Fibroblast of the conjunctiva (primary cell): Measurements from ENCODE around the gene SMCP.

Experiments
- DNase-seq: peaks from one replicate; pipeline ENCODE4 v3.0.0-alpha.2; 2010; ENCODE audit warnings: low read depth

The SMCP gene

DNA sequence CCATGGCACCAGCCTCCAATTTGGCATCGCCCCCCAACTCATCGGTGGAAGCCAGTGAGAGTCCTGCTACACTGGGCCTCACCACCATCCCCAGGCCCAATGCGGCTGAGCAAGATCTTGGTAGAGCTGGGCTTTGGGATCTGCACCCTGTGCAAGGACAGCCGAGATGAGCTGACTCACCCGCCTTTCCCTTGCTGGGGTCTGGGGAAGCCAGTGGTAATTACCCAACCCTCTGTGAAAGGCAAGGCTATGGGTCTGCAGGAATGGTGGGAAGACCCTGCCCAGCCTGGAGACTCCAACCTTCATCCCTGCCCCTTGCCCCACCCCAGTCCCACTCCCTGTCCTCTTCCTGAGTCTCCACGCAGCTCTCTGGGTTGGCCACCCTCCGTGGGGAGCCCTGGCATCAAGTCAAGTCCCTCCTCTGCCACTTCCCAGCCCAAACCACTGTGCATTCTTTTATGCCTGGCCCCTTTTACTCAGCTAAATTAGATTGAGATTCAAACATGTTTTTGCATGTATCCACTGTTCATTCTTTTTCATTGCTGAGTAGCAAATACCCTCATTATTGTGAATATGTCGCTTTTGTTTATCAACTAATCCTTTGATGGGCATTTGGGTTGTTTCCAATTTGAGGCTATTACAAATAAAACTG lies 8.8 kb downstream of the SMCP start:
- DNase-seq, result no peak

DNA sequence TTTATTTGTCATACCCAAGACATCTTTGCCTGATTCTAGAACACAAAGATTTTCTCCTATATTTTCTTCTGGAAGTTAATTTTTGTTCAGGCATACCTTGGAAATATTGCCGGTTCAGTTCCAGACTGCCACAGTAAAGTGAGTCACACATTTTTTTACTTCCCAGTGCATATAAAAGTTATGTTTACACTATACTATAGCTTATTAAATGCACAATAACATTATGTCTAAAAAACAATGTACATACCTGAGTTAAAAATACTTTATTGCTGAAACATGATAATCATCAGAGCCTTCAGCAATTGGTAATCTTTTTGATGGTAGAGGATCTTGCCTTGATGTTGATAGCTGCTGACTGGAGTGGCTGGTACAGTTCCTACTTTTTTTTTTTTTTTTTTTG lies 10.0 kb downstream of the SMCP start:
- DNase-seq, result no peak

DNA sequence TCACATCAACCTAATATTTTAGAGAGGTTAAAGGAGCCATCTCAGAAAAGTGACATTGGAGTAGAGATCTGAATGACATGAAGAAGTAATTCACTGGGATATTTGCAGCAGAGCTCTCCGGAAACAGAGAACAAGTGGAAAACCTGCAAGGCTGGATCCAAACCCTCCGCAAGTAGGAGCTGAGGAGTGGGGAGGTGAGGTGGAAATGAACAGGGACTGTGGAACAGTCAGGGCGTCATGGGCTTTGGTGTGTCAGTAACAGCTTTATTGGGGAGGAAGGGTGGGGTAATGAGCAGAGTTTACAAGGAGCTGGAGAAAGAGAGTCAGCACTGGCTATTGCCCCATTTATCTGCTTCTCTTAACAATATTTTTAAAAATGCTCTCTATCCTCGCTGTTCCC lies 20.9 kb downstream of the SMCP start:
- DNase-seq, result no peak

DNA sequence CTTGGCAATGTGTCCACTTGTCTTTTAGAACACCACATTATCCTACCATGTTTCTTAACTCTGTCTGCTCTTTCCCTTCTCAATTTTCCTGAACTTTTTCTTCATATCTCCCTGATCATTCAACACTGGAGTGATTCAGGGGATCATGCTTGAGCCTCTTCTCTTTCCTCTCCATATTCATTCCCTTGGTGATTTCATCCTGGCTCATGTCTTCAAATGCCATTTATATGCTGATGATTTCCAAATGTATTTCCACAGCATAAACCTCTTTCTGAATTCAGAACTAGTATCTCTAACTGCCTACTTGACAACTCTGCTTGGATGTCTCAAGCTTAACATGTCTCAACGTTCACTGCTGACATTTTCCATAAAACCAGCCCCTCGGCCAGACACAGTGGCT lies 21.8 kb downstream of the SMCP start:
- DNase-seq, result no peak

DNA sequence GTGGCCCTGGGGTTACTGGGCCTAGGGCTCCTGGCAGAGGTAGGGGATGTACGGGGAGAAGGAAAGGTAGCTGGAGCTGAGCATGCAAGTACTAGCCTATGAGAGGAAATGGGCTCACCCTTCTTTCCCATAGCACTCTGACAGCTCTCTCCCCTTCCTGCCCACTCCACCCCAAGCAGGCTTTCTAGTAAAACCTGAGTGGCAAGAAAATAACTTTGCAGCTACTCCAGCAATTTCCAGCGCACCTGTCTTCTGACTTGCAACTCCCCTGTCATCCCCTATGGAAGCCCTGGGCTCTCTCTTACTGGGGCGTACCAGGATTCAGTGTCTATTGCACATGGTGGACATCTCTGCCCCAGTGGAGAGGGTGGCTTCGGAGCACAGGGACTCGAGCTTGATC lies 23.5 kb downstream of the SMCP start:
- DNase-seq, result no peak

DNA sequence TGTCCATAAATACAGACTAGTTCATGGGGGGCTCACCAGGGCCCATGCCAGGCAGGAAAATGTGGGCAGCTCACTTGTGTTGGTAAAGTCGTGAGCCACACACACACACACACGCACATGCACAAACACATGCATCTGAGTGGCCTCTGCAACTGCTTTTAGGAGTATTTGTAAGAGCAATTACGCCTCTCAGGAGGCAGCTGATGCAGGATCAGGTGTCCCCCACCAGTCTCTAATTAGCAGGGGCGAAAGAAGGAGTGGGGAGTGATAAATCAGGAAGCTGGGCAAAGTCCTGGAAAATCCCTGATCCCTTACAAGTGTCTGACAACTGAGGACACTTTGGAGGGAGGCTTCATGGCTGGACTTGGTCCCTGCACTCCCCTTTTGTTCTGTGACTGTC lies 24.5 kb downstream of the SMCP start:
- no peak for DNase-seq

DNA sequence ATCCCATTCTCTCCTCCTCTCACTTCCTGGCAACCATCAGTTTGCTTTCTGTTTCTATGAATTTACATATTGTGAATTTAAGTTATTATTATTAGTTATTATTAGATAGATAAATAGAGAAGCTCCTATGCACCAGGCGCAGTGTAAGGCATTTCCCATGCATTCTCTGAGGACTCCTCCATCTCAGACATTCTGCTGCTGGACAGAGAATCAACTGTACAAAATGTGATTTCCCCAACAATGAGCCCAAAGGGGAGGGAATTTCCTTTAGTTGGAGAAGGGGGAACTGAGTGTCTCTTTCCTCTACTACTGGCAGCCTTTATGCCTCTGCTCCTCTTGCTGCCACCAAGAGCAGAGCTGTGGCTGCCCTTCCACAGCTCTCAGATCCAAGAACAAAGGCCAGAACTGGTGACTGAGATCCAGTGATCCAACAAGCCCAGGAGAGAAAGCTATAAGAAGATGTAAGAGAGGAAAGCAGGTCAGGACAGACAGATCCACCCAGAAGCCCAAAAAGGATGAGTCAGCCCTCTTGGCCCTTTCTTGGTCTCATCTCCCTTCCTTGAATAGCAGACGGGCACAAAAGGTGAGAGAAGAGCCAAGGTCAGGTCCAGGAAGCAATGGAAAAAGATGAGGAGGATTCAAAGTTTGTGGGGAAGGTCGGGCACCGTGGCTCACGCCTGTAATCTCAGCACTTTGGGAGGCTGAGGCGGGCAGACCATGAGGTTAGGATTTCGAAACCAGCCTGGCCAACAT lies 26.7 kb downstream of the SMCP start:
- no peak for DNase-seq

DNA sequence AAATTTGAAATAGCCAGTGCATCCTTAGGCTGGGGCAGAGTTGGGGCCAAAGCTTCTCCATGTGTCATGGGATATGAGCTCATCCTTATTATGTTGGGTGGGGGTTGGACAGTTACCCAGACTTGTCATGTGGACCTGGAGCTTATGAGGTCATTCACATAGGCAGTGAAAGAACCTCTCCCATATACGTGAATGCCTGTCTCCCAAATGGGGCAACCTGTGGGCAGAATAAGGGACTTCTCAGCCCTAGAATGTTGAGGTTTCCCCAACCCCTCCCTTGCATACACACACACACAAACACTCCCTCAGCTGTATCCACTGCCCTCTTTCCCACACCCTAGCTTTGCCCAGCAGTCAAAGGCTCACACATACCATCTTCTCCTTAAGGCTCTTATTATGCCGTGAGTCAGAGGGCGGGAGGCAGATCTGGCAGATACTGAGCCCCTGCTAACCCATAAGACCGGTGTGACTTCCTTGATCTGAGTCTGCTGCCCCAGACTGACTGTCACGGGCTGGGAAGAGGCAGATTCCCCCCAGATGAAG lies 28.0 kb downstream of the SMCP start:
- DNase-seq, result no peak

DNA sequence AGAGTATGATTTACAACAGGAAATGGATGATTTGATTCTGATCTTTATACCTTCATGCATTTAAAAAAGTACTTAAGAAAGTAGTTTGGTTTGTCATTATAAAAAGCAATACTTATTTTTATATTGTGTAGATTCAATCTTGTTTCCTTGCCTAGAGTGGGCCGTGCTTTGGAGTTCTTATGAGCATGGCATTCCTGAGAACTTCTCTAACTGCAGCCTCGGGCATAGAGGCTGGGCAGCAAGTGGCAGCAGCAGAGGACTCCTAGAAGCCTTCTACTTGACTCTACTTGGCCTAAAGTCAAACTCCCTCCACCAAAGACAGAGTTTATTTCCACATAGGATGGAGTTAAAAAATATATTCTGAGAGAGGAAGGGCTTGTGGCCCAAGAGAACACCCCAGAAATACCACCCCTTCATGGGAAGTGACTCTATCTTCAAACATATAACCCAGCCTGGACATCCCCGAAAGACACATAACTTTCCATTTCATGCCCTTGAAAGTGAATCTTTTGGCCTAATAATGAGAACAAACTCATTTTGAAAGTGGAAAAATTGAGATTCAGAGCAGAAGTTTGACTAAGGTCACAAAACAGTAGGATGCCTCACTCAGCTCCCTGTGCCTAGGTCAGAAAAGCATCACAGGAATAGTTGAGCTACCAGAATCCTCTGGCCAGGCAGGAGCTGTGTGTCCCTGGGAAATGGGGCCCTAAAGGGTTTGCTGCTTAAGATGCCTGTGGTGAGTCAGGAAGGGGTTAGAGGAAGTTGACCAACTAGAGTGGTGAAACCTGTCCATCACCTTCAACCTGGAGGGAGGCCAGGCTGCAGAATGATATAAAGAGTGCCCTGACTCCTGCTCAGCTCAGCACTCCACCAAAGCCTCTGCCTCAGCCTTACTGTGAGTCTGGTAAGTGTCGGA lies 29.8 kb downstream of the SMCP start, which contains the start of gene IVL:
Gene IVL, plus strand, starts transcription at position 861 of the 916 bp plus-strand sequence. CDS start 1,252 bp downstream, outside the sequence.
- no peak for DNase-seq

DNA sequence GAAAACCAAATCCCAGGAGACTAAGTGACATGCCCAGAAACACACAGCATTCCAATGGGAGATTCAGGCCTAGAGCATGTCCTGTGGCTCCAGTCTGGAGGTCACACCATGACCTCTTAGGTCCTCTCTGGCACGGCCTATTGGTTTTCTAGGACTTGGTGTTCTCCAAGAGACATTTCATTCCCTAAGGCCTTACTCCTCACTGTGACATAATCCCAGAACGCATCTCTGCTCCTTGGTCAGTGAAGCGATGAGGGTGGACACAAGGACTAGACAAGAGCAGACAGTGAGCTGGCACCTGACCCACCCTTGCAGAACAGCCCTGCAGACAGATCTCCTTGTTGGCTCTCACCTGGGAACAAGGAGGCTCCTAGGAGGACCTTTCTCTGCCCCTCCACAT lies 31.1 kb downstream of the SMCP start:
- DNase-seq, result no peak

DNA sequence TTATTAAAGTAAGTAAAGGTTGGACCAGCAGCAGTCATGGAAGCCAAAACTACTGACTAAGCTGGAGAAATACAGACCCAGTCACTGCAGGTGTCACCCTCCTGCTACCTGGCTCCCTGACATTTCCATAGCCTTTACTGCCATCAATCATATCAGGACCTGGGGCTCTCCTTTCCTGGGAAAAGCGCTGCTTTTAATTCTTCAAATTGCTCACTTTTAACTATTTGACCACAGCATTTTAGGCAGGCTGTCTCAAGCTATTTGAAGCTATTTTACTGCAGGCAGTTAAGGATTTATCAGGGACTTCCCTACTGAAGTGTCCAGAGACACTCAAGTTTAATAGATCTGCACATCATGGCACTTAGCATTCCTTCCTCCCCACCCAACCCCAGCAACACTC lies 34.3 kb downstream of the SMCP start:
- no peak for DNase-seq

DNA sequence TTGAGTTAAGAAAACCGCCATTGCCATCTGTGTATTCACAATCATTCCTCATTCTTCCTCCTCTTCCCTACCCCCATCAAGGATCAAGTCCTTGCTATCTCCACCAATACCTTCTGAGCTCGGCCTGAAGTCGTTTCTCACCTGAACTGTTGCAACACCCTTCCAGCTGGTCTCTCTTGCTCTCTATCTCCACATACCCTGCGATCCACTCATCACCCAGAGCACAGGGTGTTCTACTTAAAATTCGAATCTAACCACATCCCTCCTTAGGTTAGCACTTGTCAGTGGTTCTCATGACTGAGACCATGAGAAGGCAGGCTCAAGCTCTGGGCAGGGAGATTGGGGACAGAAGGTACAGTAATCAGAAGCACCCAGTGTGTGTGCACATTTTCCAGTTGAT lies 34.8 kb downstream of the SMCP start:
- DNase-seq, result no peak

DNA sequence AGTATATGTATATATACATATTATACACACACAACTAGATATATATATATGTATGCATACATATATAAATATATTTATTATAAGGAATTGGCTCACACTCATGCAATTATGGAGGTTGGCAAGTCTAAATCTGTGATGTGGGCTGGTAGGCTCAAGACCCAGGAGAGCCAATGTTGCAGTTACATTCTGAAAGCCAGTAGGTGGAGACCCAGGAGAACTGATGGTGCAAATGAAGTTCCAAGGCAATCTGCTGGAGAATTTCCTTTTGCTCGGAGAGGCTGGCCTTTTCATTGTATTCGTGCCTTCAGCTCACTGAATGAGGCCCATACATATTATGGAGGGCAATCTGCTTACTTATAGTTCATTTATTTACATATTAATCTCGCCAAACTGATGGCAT lies 39.7 kb downstream of the SMCP start:
- no peak for DNase-seq

DNA sequence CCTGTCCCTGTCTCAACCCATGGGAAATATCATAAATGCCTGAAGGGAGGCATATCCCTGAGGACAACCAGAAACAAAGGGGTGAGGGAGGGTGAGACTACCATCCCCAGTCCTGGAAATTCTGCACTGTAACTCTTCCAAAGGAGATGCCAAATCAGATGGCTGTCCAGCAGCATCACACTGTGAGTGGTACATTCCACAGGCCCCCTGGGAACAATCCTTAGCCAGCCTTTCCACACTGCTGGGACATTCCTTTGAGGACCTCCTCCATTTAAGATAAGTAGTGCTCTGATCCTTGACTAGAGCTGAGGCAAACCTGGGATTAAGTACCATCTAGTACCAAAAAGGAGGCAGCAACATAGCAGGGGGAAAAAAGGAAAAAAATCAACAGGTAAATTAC lies 40.9 kb downstream of the SMCP start:
- no peak for DNase-seq

DNA sequence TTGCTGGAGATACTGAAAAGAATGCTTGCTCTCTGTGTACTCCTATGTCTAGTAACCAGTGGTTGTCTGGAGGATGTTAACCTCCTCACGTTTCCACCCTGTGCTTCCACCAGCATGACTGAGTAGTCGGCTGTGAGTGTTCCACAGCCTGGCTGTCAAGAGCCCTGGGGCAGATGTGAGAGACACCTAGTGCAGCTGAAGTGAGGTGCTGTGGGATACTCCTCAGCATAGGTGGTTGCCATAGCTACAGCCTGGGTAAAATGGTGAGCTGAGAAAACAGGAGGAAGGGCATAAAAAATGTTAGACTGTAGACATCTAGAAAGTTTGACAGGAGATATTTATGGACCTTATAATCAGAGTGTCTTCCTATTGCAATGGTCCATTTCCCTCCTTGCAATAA lies 46.1 kb downstream of the SMCP start:
- no peak for DNase-seq

DNA sequence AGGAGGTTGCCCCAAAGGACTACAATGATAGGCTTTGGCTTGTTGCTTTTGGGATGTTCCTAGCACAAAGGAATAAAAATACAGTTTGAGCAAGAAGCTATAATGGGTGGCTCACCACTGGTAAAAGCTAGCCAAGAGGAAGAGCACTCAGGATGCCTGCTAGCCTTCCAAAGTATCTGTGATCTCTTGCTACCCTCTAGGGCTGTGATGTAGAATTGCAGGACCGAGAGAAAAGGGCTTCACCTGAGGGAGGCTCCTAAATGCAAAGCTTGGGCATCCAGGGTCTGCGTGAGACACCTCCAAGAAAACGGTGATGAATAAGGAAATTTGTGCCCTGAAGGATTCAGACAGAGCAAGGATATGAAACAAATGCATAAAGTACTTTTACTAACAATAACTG lies 48.0 kb downstream of the SMCP start:
- peak; percentile 10 for DNase-seq

DNA sequence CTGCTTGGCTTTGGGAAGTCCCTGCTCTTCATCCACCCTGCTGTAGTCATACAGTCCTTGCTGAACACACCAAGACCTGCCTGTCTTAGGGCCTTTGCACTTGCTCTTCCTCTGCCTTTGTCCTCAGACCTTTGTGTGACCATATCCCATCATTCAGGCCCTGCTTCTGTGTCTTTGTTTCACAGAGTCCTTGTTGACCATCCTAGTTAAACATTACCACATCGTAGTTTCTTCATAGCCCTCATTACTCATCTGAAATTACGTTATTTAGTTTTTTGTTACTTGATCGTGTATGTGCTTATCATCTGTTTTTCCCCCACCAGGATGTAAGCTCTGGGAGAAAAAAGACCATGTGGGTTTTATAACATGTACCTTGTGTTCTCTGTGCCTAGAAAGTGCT lies 50.5 kb downstream of the SMCP start:
- no peak for DNase-seq

DNA sequence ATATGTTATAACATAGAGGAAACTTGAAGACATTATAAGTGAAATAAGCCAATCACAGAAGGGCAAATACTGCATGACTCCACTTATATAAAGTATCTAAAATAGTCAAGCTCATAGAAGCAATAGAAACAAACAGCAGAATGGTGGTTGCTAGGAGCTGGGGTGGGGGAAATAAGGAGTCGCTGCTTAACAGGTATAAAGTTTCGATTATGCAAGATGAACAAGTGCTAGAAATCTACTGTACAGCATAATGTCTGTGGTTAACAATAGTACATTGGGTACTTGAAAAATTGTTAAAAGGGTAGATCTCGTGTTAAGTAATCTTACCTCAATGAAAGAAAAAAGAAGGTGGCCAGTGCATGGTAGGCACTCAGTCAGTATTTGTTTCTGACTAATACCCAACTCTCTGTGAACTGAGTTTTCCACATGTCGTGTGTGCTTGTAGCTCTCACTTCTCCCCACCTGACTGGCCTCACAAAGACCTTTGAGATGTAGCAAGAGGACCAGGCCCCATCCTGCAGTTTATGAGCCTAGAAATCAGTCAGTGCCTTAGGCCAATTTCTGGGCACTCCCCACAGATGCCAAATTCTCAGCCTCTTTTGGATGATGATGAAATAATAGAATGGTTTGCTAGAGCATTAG lies 54.2 kb downstream of the SMCP start:
- no peak for DNase-seq

DNA sequence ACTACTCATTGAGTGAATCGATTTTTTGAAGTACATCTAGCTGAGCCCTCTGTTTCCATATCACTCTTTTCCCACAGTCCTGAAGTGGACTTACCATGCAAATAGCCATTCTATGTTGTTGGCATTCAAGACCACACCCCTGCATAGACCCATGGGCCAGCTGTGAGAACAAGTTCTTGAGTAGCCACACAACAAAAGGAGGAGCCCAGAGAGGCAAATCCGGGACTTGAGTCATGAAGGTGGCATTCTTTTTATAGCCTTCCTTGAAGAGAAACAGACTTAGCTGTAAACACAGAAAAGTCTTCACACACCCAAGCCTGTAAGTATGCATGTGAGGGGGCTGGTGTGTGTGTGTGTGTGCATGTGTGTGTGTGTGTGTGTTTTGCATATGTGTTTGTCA lies 55.1 kb downstream of the SMCP start:
- DNase-seq, result no peak
